ENCODE measurements around the gene GALNT18. TPM values are rescaled to one million over a fixed set of nuclear protein-coding genes. Genes with fewer than 3 reads are reported as not detected.

The GALNT18 gene
- total RNA-seq, 2 experiments from 2014 or later = 0.69 to 0.71 TPM

- CTCF ChIA-PET = interaction anchor here (1.3 to 2.3 kb wide), 2 partner anchors 14 to 39 kb away, joined by 3 to 5 read pairs; no protein-coding TSS in a partner anchor
- Mint-ChIP-seq H3K36me3 (ENCODE audit: low read depth) (no peaks in the 10 kb centered on the region), H3K27me3 (peaks cover 4% of the 10 kb centered on the region), H3K4me3 (no peak overlapping the region), H3K4me1 (no peaks in the 10 kb centered on the region), H3K9me3 (no peaks in the 10 kb centered on the region), H3K27ac (no peak overlapping the region)
- DNase-seq = no peak
- POLR2A ChIA-PET = no interaction called here
Observed at GRCh38 chr11:11291041-11292015, 330.5 kb downstream of the GALNT18 start.

- ChIA-PET POLR2A (no interaction called here), CTCF (interaction anchor here (2.3 kb wide), 1 partner anchor 15 kb away, joined by 5 read pairs; no protein-coding TSS in a partner anchor)
- Mint-ChIP-seq H3K4me3 (no peak overlapping the region), H3K27ac (no peak overlapping the region), H3K9me3 (no peaks in the 10 kb centered on the region), H3K4me1 (no peaks in the 10 kb centered on the region), H3K36me3 (ENCODE audit: low read depth) (no peaks in the 10 kb centered on the region), H3K27me3 (peaks cover 4% of the 10 kb centered on the region)
- no peak for DNase-seq
Observed at GRCh38 chr11:11290354-11290753, 331.5 kb downstream of the GALNT18 start.

GRCh38 chr11:11289669-11290068, 332.1 kb downstream of the GALNT18 start:
- Mint-ChIP-seq H3K9me3 (no peaks in the 10 kb centered on the region), H3K36me3 (ENCODE audit: low read depth) (no peaks in the 10 kb centered on the region), H3K4me1 (no peaks in the 10 kb centered on the region), H3K27me3 (peaks cover 4% of the 10 kb centered on the region), H3K4me3 (no peak overlapping the region), H3K27ac (no peak overlapping the region)
- DNase-seq = no peak
- ChIA-PET POLR2A (no interaction called here), CTCF (interaction anchor here (2.3 kb wide), 1 partner anchor 16 kb away, joined by 5 read pairs; no protein-coding TSS in a partner anchor)

GRCh38 chr11:11288972-11289616, 332.7 kb downstream of the GALNT18 start:
- DNase-seq = no peak
- CTCF ChIA-PET = interaction anchor here (0.6 kb wide), 1 partner anchor 478 kb away, joined by 3 read pairs; no protein-coding TSS in a partner anchor
- no peaks in the 10 kb centered on the region for H3K4me1 Mint-ChIP-seq
- H3K9me3 Mint-ChIP-seq = no peaks in the 10 kb centered on the region
- no peaks in the 10 kb centered on the region for H3K36me3 Mint-ChIP-seq (ENCODE audit: low read depth)
- H3K27me3 Mint-ChIP-seq = peaks cover 4% of the 10 kb centered on the region
- H3K27ac Mint-ChIP-seq = no peak overlapping the region
- POLR2A ChIA-PET = no interaction called here
- H3K4me3 Mint-ChIP-seq = no peak overlapping the region

GRCh38 chr11:11284481-11284880, 337.3 kb downstream of the GALNT18 start:
- ChIA-PET POLR2A (no interaction called here), CTCF (interaction anchor here (0.8 kb wide), 1 partner anchor 503 kb away, joined by 3 read pairs; no protein-coding TSS in a partner anchor)
- Mint-ChIP-seq H3K4me3 (no peak overlapping the region), H3K36me3 (ENCODE audit: low read depth) (no peaks in the 10 kb centered on the region), H3K27me3 (peaks cover 4% of the 10 kb centered on the region), H3K9me3 (no peaks in the 10 kb centered on the region), H3K27ac (no peak overlapping the region), H3K4me1 (peaks cover 8% of the 10 kb centered on the region)
- DNase-seq = no peak

GRCh38 chr11:11281626-11282025, 340.2 kb downstream of the GALNT18 start:
- peaks cover 9% of the 10 kb centered on the region for H3K27me3 Mint-ChIP-seq
- no peak overlapping the region for H3K4me3 Mint-ChIP-seq
- H3K36me3 Mint-ChIP-seq (ENCODE audit: low read depth) = no peaks in the 10 kb centered on the region
- POLR2A ChIA-PET = no interaction called here
- no peaks in the 10 kb centered on the region for H3K9me3 Mint-ChIP-seq
- peaks cover 11% of the 10 kb centered on the region for H3K4me1 Mint-ChIP-seq
- no peak overlapping the region for H3K27ac Mint-ChIP-seq
- no peak for DNase-seq
- CTCF ChIA-PET = no interaction called here

GRCh38 chr11:11280826-11281225, 341.0 kb downstream of the GALNT18 start:
- Mint-ChIP-seq H3K27ac (peak overlapping the region; percentile 22), H3K27me3 (peaks cover 9% of the 10 kb centered on the region), H3K4me1 (peaks cover 11% of the 10 kb centered on the region), H3K4me3 (no peak overlapping the region), H3K9me3 (no peaks in the 10 kb centered on the region), H3K36me3 (ENCODE audit: low read depth) (no peaks in the 10 kb centered on the region)
- POLR2A ChIA-PET = no interaction called here
- DNase-seq = no peak
- CTCF ChIA-PET = no interaction called here

GRCh38 chr11:11279956-11280689, 341.7 kb downstream of the GALNT18 start:
- Mint-ChIP-seq H3K9me3 (no peaks in the 10 kb centered on the region), H3K36me3 (ENCODE audit: low read depth) (no peaks in the 10 kb centered on the region), H3K27ac (peak overlapping the region; percentile 28), H3K4me3 (no peak overlapping the region), H3K27me3 (peaks cover 14% of the 10 kb centered on the region), H3K4me1 (peaks cover 11% of the 10 kb centered on the region)
- DNase-seq = peak; percentile 7
- ChIA-PET CTCF (interaction anchor here (0.7 kb wide), 1 partner anchor 13 kb away, joined by 3 read pairs; no protein-coding TSS in a partner anchor), POLR2A (no interaction called here)

GRCh38 chr11:11272254-11272653, 349.6 kb downstream of the GALNT18 start:
- ChIA-PET CTCF (no interaction called here), POLR2A (no interaction called here)
- Mint-ChIP-seq H3K36me3 (ENCODE audit: low read depth) (no peaks in the 10 kb centered on the region), H3K27ac (no peak overlapping the region), H3K27me3 (peaks cover 8% of the 10 kb centered on the region), H3K4me1 (no peaks in the 10 kb centered on the region), H3K4me3 (no peak overlapping the region), H3K9me3 (no peaks in the 10 kb centered on the region)
- no peak for DNase-seq

- Mint-ChIP-seq H3K9me3 (no peaks in the 10 kb centered on the region), H3K4me3 (no peak overlapping the region), H3K4me1 (no peaks in the 10 kb centered on the region), H3K27ac (no peak overlapping the region), H3K36me3 (ENCODE audit: low read depth) (no peaks in the 10 kb centered on the region), H3K27me3 (peaks cover 2% of the 10 kb centered on the region)
- POLR2A ChIA-PET = no interaction called here
- no peak for DNase-seq
- CTCF ChIA-PET = no interaction called here
Observed at GRCh38 chr11:11270236-11270775, 351.5 kb downstream of the GALNT18 start.

- Mint-ChIP-seq H3K27me3 (no peaks in the 10 kb centered on the region), H3K36me3 (ENCODE audit: low read depth) (no peaks in the 10 kb centered on the region), H3K9me3 (no peaks in the 10 kb centered on the region), H3K27ac (no peak overlapping the region), H3K4me1 (no peaks in the 10 kb centered on the region), H3K4me3 (no peak overlapping the region)
- no peak for DNase-seq
- CTCF ChIA-PET = interaction anchor here (0.8 to 1.6 kb wide), 3 partner anchors 9 to 35 kb away, joined by 3 to 4 read pairs (median 3); no protein-coding TSS in a partner anchor
- POLR2A ChIA-PET = no interaction called here
Observed at GRCh38 chr11:11268706-11269105, 353.1 kb downstream of the GALNT18 start.

GRCh38 chr11:11268119-11268518, 353.7 kb downstream of the GALNT18 start:
- ChIA-PET CTCF (interaction anchor here (1.2 to 1.6 kb wide), 2 partner anchors 10 to 35 kb away, joined by 3 to 4 read pairs; no protein-coding TSS in a partner anchor), POLR2A (no interaction called here)
- H3K9me3 Mint-ChIP-seq = no peaks in the 10 kb centered on the region
- no peak overlapping the region for H3K27ac Mint-ChIP-seq
- H3K4me3 Mint-ChIP-seq = no peak overlapping the region
- H3K4me1 Mint-ChIP-seq = no peaks in the 10 kb centered on the region
- no peaks in the 10 kb centered on the region for H3K27me3 Mint-ChIP-seq
- no peak for DNase-seq
- H3K36me3 Mint-ChIP-seq (ENCODE audit: low read depth) = no peaks in the 10 kb centered on the region
